NCI-H82 (cell line): ENCODE data around the gene PCP2.

Source experiments
- DNase-seq: peaks from one replicate; lab custom pipeline; 2025; lab: John Stamatoyannopoulos, UW

Gene PCP2

GRCh38 chr19:7661744-7662538 is 28.4 kb upstream of the PCP2 start:
- no peak for DNase-seq

GRCh38 chr19:7658219-7658686 is 24.7 kb upstream of the PCP2 start:
- peak; percentile 51 for DNase-seq

- DNase-seq = no peak
Measured at GRCh38 chr19:7657131-7657751, 23.7 kb upstream of the PCP2 start.

- DNase-seq = no peak
Measured at GRCh38 chr19:7655581-7655980, 22.1 kb upstream of the PCP2 start.

- DNase-seq = no peak
Measured at GRCh38 chr19:7654401-7654800, 20.9 kb upstream of the PCP2 start.

- DNase-seq = peak; percentile 82
Measured at GRCh38 chr19:7652061-7652641, 18.6 kb upstream of the PCP2 start.

- DNase-seq = no peak
Measured at GRCh38 chr19:7650148-7650547, 16.6 kb upstream of the PCP2 start.

GRCh38 chr19:7648265-7649014 is 14.9 kb upstream of the PCP2 start:
- no peak for DNase-seq

GRCh38 chr19:7647156-7647555 is 13.6 kb upstream of the PCP2 start:
- no peak for DNase-seq

- no peak for DNase-seq
Measured at GRCh38 chr19:7646426-7646700, 12.8 kb upstream of the PCP2 start.

- no peak for DNase-seq
Measured at GRCh38 chr19:7645656-7646425, 12.3 kb upstream of the PCP2 start.

- no peak for DNase-seq
Measured at GRCh38 chr19:7645163-7645562, 11.6 kb upstream of the PCP2 start.

GRCh38 chr19:7644550-7644877 is 11.0 kb upstream of the PCP2 start:
- no peak for DNase-seq

GRCh38 chr19:7643629-7644549 is 10.4 kb upstream of the PCP2 start:
- peak; percentile 15 for DNase-seq

- DNase-seq = no peak
Measured at GRCh38 chr19:7643031-7643415, 9.5 kb upstream of the PCP2 start.

- DNase-seq = no peak
Measured at GRCh38 chr19:7642295-7643030, 8.9 kb upstream of the PCP2 start.

- peak; percentile 10 for DNase-seq
Measured at GRCh38 chr19:7641290-7642276, 8.1 kb upstream of the PCP2 start.

- DNase-seq = no peak
Measured at GRCh38 chr19:7640803-7641202, 7.3 kb upstream of the PCP2 start.

- no peak for DNase-seq
Measured at GRCh38 chr19:7639863-7640348, 6.4 kb upstream of the PCP2 start.
